H9 (cell line): ENCODE measurements around the gene IGFL2. TPM values are rescaled to one million over a fixed set of nuclear protein-coding genes. Genes with fewer than 3 reads are reported as not detected.

Experiments
- DNase-seq: peaks from one replicate; pipeline ENCODE4 v3.0.0-alpha.2; 2017
- H2AFZ ChIP-seq: one replicate; pipeline ENCODE4 v1.6.1; 2013; ENCODE audit warnings: mild to moderate bottlenecking, low read length, control low read depth, moderate library complexity
- H2AK5ac ChIP-seq: 2 replicates; pipeline ENCODE4 v1.6.1; 2013; ENCODE audit warnings: low read length, control low read depth, mixed read lengths; ENCODE audit not compliant: insufficient read length
- H2BK120ac ChIP-seq: one replicate; pipeline ENCODE4 v1.6.1; 2013; ENCODE audit warnings: low read depth, mild to moderate bottlenecking, low read length, control low read depth, inconsistent platforms; ENCODE audit not compliant: poor library complexity, severe bottlenecking
- H2BK12ac ChIP-seq: 2 replicates; pipeline ENCODE4 v1.6.1; 2013; ENCODE audit warnings: low read length, control low read depth, mixed read lengths, low read depth; ENCODE audit not compliant: insufficient read length
- H2BK15ac ChIP-seq: 2 replicates; pipeline ENCODE4 v1.6.1; 2013; ENCODE audit warnings: low read depth, low read length, control low read depth
- H2BK20ac ChIP-seq: one replicate; pipeline ENCODE4 v1.6.1; 2013; ENCODE audit warnings: low read depth, mild to moderate bottlenecking, low read length, control low read depth, inconsistent platforms; ENCODE audit not compliant: poor library complexity, severe bottlenecking
- H2BK5ac ChIP-seq: 2 replicates; pipeline ENCODE4 v1.6.1; 2013; ENCODE audit warnings: low read length, control low read depth, mixed read lengths; ENCODE audit not compliant: insufficient read length
- H3K14ac ChIP-seq: 2 replicates; pipeline ENCODE4 v1.6.1; 2013; ENCODE audit warnings: low read length, control low read depth; ENCODE audit not compliant: insufficient read depth
- H3K18ac ChIP-seq: 2 replicates; pipeline ENCODE4 v1.6.1; 2013; ENCODE audit warnings: low read depth, mild to moderate bottlenecking, mixed read lengths, low read length, control low read depth; ENCODE audit not compliant: insufficient read length
- H3K23ac ChIP-seq: 2 replicates; pipeline ENCODE4 v1.6.1; 2013; ENCODE audit warnings: low read length, control low read depth, mixed read lengths, low read depth; ENCODE audit not compliant: insufficient read length
- H3K23me2 ChIP-seq: 2 replicates; pipeline ENCODE4 v1.6.1; 2013; ENCODE audit warnings: low read depth, mild to moderate bottlenecking, mixed read lengths, low read length, control low read depth; ENCODE audit not compliant: insufficient read length, poor library complexity, severe bottlenecking
- H3K27ac ChIP-seq: 2 replicates; pipeline ENCODE4 v1.5.1; 2013; ENCODE audit warnings: low read length, control low read depth, mixed read lengths, low read depth; ENCODE audit not compliant: insufficient read length
- H3K27me3 ChIP-seq: 2 replicates; pipeline ENCODE4 v1.6.1; 2013; ENCODE audit warnings: low read length, control low read depth, inconsistent platforms; ENCODE audit not compliant: insufficient read depth
- H3K4ac ChIP-seq: 2 replicates; pipeline ENCODE4 v1.6.1; 2013; ENCODE audit warnings: low read depth, mild to moderate bottlenecking, control low read depth, inconsistent platforms, low read length, moderate library complexity
- H3K4me1 ChIP-seq: 2 replicates; pipeline ENCODE4 v1.6.1; 2013; ENCODE audit warnings: low read length, control low read depth, inconsistent platforms; ENCODE audit not compliant: insufficient read depth
- H3K4me2 ChIP-seq: 2 replicates; pipeline ENCODE4 v1.6.1; 2013; ENCODE audit warnings: low read length, control low read depth, mixed read lengths; ENCODE audit not compliant: insufficient read length, insufficient read depth
- H3K56ac ChIP-seq: 2 replicates; pipeline ENCODE4 v1.6.1; 2013; ENCODE audit warnings: low read depth, mild to moderate bottlenecking, mixed read lengths, low read length, control low read depth; ENCODE audit not compliant: insufficient read length
- H3K79me1 ChIP-seq: 2 replicates; pipeline ENCODE4 v1.6.1; 2013; ENCODE audit warnings: low read depth, mild to moderate bottlenecking, moderate library complexity, low read length, control low read depth, inconsistent platforms; ENCODE audit not compliant: insufficient read depth, poor library complexity, severe bottlenecking
- H3K79me2 ChIP-seq: 2 replicates; pipeline ENCODE4 v1.6.1; 2013; ENCODE audit warnings: low read length, control low read depth, inconsistent platforms; ENCODE audit not compliant: insufficient read depth
- H3K9ac ChIP-seq: 2 replicates; pipeline ENCODE4 v1.6.1; 2013; ENCODE audit warnings: low read length, control low read depth, mixed read lengths; ENCODE audit not compliant: insufficient read length; ENCODE audit errors: extremely low read depth
- H3K9me3 ChIP-seq: one replicate; pipeline ENCODE4 v1.6.1; 2013; ENCODE audit warnings: low read depth, low read length, inconsistent platforms; ENCODE audit not compliant: control insufficient read depth
- H3T11ph ChIP-seq: one replicate; pipeline ENCODE4 v1.6.1; 2013; ENCODE audit warnings: mild to moderate bottlenecking, low read length, control low read depth, inconsistent platforms
- H4K20me1 ChIP-seq: one replicate; pipeline ENCODE4 v1.6.1; 2013; ENCODE audit not compliant: control insufficient read depth, insufficient read length, insufficient read depth
- H4K5ac ChIP-seq: 2 replicates; pipeline ENCODE4 v1.6.1; 2013; ENCODE audit warnings: low read depth, mild to moderate bottlenecking, mixed read lengths, low read length, control low read depth; ENCODE audit not compliant: insufficient read length
- H4K8ac ChIP-seq: replicated peaks from 2 replicates; pipeline ENCODE4 v1.6.1; 2013; ENCODE audit warnings: low read length, control low read depth, mixed read lengths, low read depth; ENCODE audit not compliant: insufficient read length
- H4K91ac ChIP-seq: 2 replicates; pipeline ENCODE4 v1.6.1; 2013; ENCODE audit warnings: low read depth, mild to moderate bottlenecking, moderate library complexity, mixed read lengths, low read length, control low read depth; ENCODE audit not compliant: insufficient read length
- H3K27ac Mint-ChIP-seq, 3 experiments: 2 replicates in 2 of 3; 3 replicates in 1 of 3; pipeline ENCODE4 v1.8.0; 2020 to 2021; ENCODE audit warnings: mixed read lengths in 3 of 3, mild to moderate bottlenecking in 1 of 3, moderate library complexity in 1 of 3
- H3K27me3 Mint-ChIP-seq: 2 replicates; pipeline ENCODE4 v1.8.0; 2021; ENCODE audit warnings: low read depth, mild to moderate bottlenecking, moderate library complexity, mixed read lengths
- H3K36me3 Mint-ChIP-seq, 3 experiments: 2 replicates in 2 of 3; 3 replicates in 1 of 3; pipeline ENCODE4 v1.8.0; 2020 to 2021; ENCODE audit warnings: low read depth in 3 of 3, mixed read lengths in 3 of 3; ENCODE audit not compliant: insufficient read depth in 1 of 3
- H3K4me1 Mint-ChIP-seq, 2 experiments: 2 replicates each; pipeline ENCODE4 v1.8.0; 2020; ENCODE audit warnings: mixed read lengths in 2 of 2
- H3K4me3 Mint-ChIP-seq, 2 experiments: 2 replicates in 1 of 2; 3 replicates in 1 of 2; pipeline ENCODE4 v1.8.0; 2020 to 2021; ENCODE audit warnings: mild to moderate bottlenecking in 2 of 2, mixed read lengths in 2 of 2, moderate library complexity in 1 of 2
- H3K9me3 Mint-ChIP-seq, 2 experiments: 2 replicates in 1 of 2; 3 replicates in 1 of 2; pipeline ENCODE4 v1.8.0; 2020; ENCODE audit warnings: mild to moderate bottlenecking in 2 of 2, mixed read lengths in 2 of 2, moderate library complexity in 1 of 2
- WGBS: extraction: QIAGEN DNeasy Blood & Tissue Kit; methylation state at CpG from one replicate; pipeline ENCODE4 v1.1.7; 2013; ENCODE audit warnings: missing lambda C conversion rate, low lambda C conversion rate, mixed read lengths; ENCODE audit not compliant: insufficient read length; ENCODE audit errors: extremely low coverage; 5-methylcytosine and 5-hydroxymethylcytosine counted together
- total RNA-seq: library from RNA; stranded (reverse); gene quantifications from 2 replicates; pipeline ENCODE4 v1.2.1, GENCODE V29; 2021
- TF ChIP-seq, protein P1 (sequence below): fragments of 200-600 bp; sonication (generic); conservative IDR thresholded peaks from 3 replicates; pipeline ENCODE4 v1.8.0; 2021; ENCODE audit warnings: antibody characterized with exemption, mild to moderate bottlenecking

The IGFL2 gene
- total RNA-seq, 1 experiment from 2014 or later = not detected

DNA sequence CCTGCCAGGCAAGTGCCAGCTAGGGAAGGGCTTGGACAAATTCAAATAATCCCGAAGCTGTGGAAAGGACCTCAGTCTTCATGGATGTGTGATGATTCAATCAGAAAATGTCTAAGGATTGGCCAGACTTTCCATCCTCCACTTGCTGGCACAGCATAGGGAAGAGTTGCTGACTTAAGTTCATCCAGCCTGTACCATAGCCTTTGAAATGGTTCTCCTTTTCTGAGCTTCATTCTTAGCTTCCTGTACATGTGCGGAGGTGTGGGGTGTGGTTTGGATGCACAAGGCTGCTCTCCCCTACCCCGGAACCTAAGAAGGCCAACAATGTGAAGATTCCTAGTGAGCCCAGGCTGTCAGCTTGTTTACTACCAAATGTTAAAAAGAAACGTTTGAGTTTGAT, 22.6 kb upstream of the IGFL2 start:
- no peak overlapping the region for H3T11ph ChIP-seq
- H3K23me2 ChIP-seq = no peaks in the 10 kb centered on the region
- no peak overlapping the region for H3K27ac Mint-ChIP-seq
- H2BK15ac ChIP-seq = no peak overlapping the region
- no peak overlapping the region for H3K9ac ChIP-seq
- H3K4me1 Mint-ChIP-seq = peaks cover 12% of the 10 kb centered on the region in 2 experiments
- H3K4me2 ChIP-seq = no peak overlapping the region
- H2AK5ac ChIP-seq = no peak overlapping the region
- no peaks in the 10 kb centered on the region for H3K4me1 ChIP-seq
- H2BK120ac ChIP-seq = no peak overlapping the region
- no peak overlapping the region for H3K14ac ChIP-seq
- H3K9me3 ChIP-seq = no peaks in the 10 kb centered on the region
- H3K27ac ChIP-seq = no peak overlapping the region
- H3K36me3 Mint-ChIP-seq = peaks cover 0 to 9% (median 0%) of the 10 kb centered on the region in 3 experiments; a peak in 3 of 7 replicates
- no peaks in the 10 kb centered on the region for H3K79me2 ChIP-seq
- H3K27me3 Mint-ChIP-seq = peaks cover 5% of the 10 kb centered on the region
- H4K91ac ChIP-seq = no peak overlapping the region
- no peak overlapping the region for H3K18ac ChIP-seq
- DNase-seq = no peak
- WGBS = no CpG with 5 or more reads among the region's 4 CpGs
- no peaks in the 10 kb centered on the region for H4K20me1 ChIP-seq
- H2BK20ac ChIP-seq = peak overlapping the region; percentile 26
- H4K5ac ChIP-seq = no peak overlapping the region
- H2BK12ac ChIP-seq = no peak overlapping the region
- no peak overlapping the region for H2BK5ac ChIP-seq
- H4K8ac ChIP-seq = no peak overlapping the region
- H3K56ac ChIP-seq = no peak overlapping the region
- H2AFZ ChIP-seq = no peak overlapping the region
- H3K4ac ChIP-seq = no peak overlapping the region
- H3K27me3 ChIP-seq = no peaks in the 10 kb centered on the region
- no peaks in the 10 kb centered on the region for H3K79me1 ChIP-seq
- TF ChIP-seq, protein P1, sequence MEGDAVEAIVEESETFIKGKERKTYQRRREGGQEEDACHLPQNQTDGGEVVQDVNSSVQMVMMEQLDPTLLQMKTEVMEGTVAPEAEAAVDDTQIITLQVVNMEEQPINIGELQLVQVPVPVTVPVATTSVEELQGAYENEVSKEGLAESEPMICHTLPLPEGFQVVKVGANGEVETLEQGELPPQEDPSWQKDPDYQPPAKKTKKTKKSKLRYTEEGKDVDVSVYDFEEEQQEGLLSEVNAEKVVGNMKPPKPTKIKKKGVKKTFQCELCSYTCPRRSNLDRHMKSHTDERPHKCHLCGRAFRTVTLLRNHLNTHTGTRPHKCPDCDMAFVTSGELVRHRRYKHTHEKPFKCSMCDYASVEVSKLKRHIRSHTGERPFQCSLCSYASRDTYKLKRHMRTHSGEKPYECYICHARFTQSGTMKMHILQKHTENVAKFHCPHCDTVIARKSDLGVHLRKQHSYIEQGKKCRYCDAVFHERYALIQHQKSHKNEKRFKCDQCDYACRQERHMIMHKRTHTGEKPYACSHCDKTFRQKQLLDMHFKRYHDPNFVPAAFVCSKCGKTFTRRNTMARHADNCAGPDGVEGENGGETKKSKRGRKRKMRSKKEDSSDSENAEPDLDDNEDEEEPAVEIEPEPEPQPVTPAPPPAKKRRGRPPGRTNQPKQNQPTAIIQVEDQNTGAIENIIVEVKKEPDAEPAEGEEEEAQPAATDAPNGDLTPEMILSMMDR = no peak
- H3K9me3 Mint-ChIP-seq = peaks cover 0 to under 1% of the 10 kb centered on the region in 2 experiments; a peak in 2 of 5 replicates
- no peak overlapping the region for H3K23ac ChIP-seq
- no peak overlapping the region for H3K4me3 Mint-ChIP-seq
